DND-41 (cell line): ENCODE results near the gene IL1RAPL2.

Experiments used
- EZH2 ChIP-seq: IDR thresholded peaks from 3 replicates; pipeline ENCODE4 v1.6.1; 2012; ENCODE audit warnings: borderline replicate concordance, low read depth, mild to moderate bottlenecking, moderate library complexity, low read length, inconsistent platforms; ENCODE audit not compliant: severe bottlenecking
- TF ChIP-seq, protein P1 (sequence below): IDR thresholded peaks from 2 replicates; pipeline ENCODE4 v1.5.1; 2012; ENCODE audit warnings: borderline replicate concordance, low read length, moderate library complexity, mild to moderate bottlenecking; ENCODE audit not compliant: poor library complexity, severe bottlenecking; ENCODE audit errors: extremely low read depth

DNA sequence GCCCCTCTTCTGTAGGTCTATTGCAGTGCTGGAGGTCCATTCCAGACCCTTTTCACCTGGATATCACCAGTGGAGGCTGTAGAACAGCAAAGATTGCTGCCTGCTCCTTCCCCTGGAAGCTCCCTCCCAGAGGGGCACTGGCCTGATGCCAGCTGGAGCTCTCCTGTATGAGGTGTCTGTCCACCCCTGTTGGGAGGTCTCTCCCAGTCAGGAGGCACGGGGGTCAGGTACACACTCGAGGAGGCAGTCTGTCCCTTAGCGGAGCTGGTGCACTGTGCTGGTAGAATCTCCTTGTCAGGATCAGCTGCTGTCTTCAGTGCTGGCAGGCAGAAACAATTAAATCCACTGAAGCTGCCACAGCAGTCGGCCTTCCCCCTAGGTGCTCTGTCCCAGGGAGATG is 276.6 kb downstream of the IL1RAPL2 start:
- TF ChIP-seq EZH2: no peak
- TF ChIP-seq, protein P1, sequence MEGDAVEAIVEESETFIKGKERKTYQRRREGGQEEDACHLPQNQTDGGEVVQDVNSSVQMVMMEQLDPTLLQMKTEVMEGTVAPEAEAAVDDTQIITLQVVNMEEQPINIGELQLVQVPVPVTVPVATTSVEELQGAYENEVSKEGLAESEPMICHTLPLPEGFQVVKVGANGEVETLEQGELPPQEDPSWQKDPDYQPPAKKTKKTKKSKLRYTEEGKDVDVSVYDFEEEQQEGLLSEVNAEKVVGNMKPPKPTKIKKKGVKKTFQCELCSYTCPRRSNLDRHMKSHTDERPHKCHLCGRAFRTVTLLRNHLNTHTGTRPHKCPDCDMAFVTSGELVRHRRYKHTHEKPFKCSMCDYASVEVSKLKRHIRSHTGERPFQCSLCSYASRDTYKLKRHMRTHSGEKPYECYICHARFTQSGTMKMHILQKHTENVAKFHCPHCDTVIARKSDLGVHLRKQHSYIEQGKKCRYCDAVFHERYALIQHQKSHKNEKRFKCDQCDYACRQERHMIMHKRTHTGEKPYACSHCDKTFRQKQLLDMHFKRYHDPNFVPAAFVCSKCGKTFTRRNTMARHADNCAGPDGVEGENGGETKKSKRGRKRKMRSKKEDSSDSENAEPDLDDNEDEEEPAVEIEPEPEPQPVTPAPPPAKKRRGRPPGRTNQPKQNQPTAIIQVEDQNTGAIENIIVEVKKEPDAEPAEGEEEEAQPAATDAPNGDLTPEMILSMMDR: no peak
